K562 (cell line): ENCODE results near the gene MBOAT2. TPM values are rescaled to one million over a fixed set of nuclear protein-coding genes. Genes with fewer than 3 reads are reported as not detected.

ENCODE experiments used
- ATAC-seq: fragments of 200-7000 bp; cut with Tn5 transposase; 3 replicates; pipeline ENCODE4 v1.9.1; 2020; ENCODE audit warnings: moderate library complexity
- BruUV-seq: library from RNA; stranded (reverse); fragments of 400-500 nt; replicated peaks from 2 replicates; lab custom pipeline; 2021; lab: Mats Ljungman, UMichigan
- CTCF ChIA-PET: fragments of 300-600 bp; formaldehyde crosslinking; extraction: SDS; loops from one replicate; lab custom pipeline; 2021; ENCODE audit warnings: low intra/inter-chr PET ratio; lab: Yijun Ruan, JAX
- POLR2A ChIA-PET: fragments of 300-600, 350-650 bp; sonication (Branson Sonifier 250); formaldehyde crosslinking; extraction: SDS; loops from one replicate; lab custom pipeline; 2021; ENCODE audit warnings: antibody characterized with exemption, inconsistent platforms; lab: Yijun Ruan, JAX
- DNase-seq, 4 experiments: peaks; one replicate each; pipeline versions ENCODE4 v3.0.0 to v3.0.0-alpha.2; 2011 to 2018; ENCODE audit warnings: low spot score in 3 of 4, mixed read lengths in 3 of 4; ENCODE audit errors: extremely low read depth in 1 of 4
- FAIRE-seq: peaks from 2 replicates; lab custom pipeline; 2011; peaks lifted over from hg19 to GRCh38; lab: Jason Lieb, UNC
- H2AFZ ChIP-seq: 2 replicates; pipeline ENCODE4 v1.6.0; 2011; ENCODE audit warnings: low read depth, low read length, control low read depth, inconsistent platforms
- H3K27ac ChIP-seq: fragments of 200-600 bp; 3 replicates; pipeline ENCODE4 v1.8.0; 2011; ENCODE audit warnings: low read depth, mild to moderate bottlenecking, control low read depth, inconsistent platforms, low read length, moderate library complexity, mixed read lengths; ENCODE audit errors: extremely low read depth
- H3K27me3 ChIP-seq, 2 experiments: fragments of 300-600 bp in 1 of 2; 2 replicates in 1 of 2; 3 replicates in 1 of 2; pipeline versions ENCODE4 v1.6.0 to v1.8.0; 2011; ENCODE audit warnings: inconsistent platforms in 2 of 2, low read length in 2 of 2, mild to moderate bottlenecking in 1 of 2, mixed read lengths in 1 of 2, moderate library complexity in 1 of 2; ENCODE audit not compliant: control insufficient read depth in 2 of 2, insufficient read depth in 2 of 2
- H3K36me3 ChIP-seq: fragments of 300-600 bp; 3 replicates; pipeline ENCODE4 v1.8.0; 2011; ENCODE audit warnings: mild to moderate bottlenecking, low read length, inconsistent platforms; ENCODE audit not compliant: control insufficient read depth, insufficient read depth
- H3K4me1 ChIP-seq, 2 experiments: fragments of 200-600 bp in 1 of 2; replicated peaks in 1 of 2; 2 replicates in 1 of 2; 3 replicates in 1 of 2; pipeline versions ENCODE4 v1.5.1 to v1.8.0; 2011; ENCODE audit warnings: inconsistent platforms in 2 of 2, low read length in 2 of 2, mild to moderate bottlenecking in 1 of 2, mixed read lengths in 1 of 2, moderate library complexity in 1 of 2; ENCODE audit not compliant: control insufficient read depth in 2 of 2, insufficient read depth in 2 of 2
- H3K4me2 ChIP-seq: 2 replicates; pipeline ENCODE4 v1.6.1; 2011; ENCODE audit warnings: low read length, control low read depth, inconsistent platforms, mixed read lengths; ENCODE audit not compliant: insufficient read depth
- H3K4me3 ChIP-seq: fragments of 200-600 bp; sonication (generic), shearing (Covaris generic); 2 replicates; pipeline ENCODE4 v1.5.1; 2016; ENCODE audit warnings: control low read depth, inconsistent platforms
- H3K79me2 ChIP-seq: fragments of 200-600 bp; 3 replicates; pipeline ENCODE4 v1.8.0; 2011; ENCODE audit warnings: low read length, inconsistent platforms; ENCODE audit not compliant: control insufficient read depth, insufficient read depth
- H3K9ac ChIP-seq, 2 experiments: 2 replicates each; pipeline versions ENCODE4 v1.6.0 to v1.6.1; 2011; ENCODE audit warnings: low read depth in 2 of 2, low read length in 2 of 2, control low read depth in 1 of 2, inconsistent platforms in 1 of 2, mild to moderate bottlenecking in 1 of 2, mixed read lengths in 1 of 2; ENCODE audit not compliant: insufficient read depth in 1 of 2
- H3K9me1 ChIP-seq: one replicate; pipeline ENCODE4 v1.6.0; 2011; ENCODE audit warnings: inconsistent platforms, mild to moderate bottlenecking, low read length, moderate library complexity; ENCODE audit not compliant: control insufficient read depth, insufficient read depth
- H3K9me3 ChIP-seq: replicated peaks from 2 replicates; pipeline ENCODE4 v1.5.1; 2011; ENCODE audit warnings: low read depth, low read length, inconsistent platforms; ENCODE audit not compliant: control insufficient read depth, insufficient read depth
- H4K20me1 ChIP-seq: replicated peaks from 2 replicates; pipeline ENCODE4 v1.6.1; 2011; ENCODE audit warnings: low read length, inconsistent platforms, mixed read lengths; ENCODE audit not compliant: control insufficient read depth, insufficient read depth
- ARID1B ChIP-seq: fragments of 450-650 bp; IDR thresholded peaks from 2 replicates; pipeline ENCODE4 v1.6.1; 2016; ENCODE audit warnings: antibody characterized with exemption, mild to moderate bottlenecking, inconsistent platforms
- BRF2 ChIP-seq: IDR thresholded peaks from 3 replicates; pipeline ENCODE4 v1.6.1; 2011; ENCODE audit warnings: borderline replicate concordance, mild to moderate bottlenecking; ENCODE audit not compliant: insufficient read length, insufficient read depth
- CREB1 ChIP-seq, 2 experiments: sonication (generic) in 1 of 2; formaldehyde crosslinking in 1 of 2; IDR thresholded peaks; 2 replicates each; pipeline versions ENCODE4 v1.6.1 to v1.8.0; 2012 to 2022; ENCODE audit warnings: inconsistent platforms in 1 of 2, mild to moderate bottlenecking in 1 of 2, missing genetic modification reagents in 1 of 2, moderate library complexity in 1 of 2
- E2F6 ChIP-seq, 2 experiments: IDR thresholded peaks; 2 replicates each; pipeline ENCODE4 v1.6.1; 2011; ENCODE audit warnings: borderline replicate concordance in 1 of 2, control low read depth in 1 of 2, low read depth in 1 of 2, low read length in 1 of 2, mild to moderate bottlenecking in 1 of 2, mixed read lengths in 1 of 2, moderate library complexity in 1 of 2; ENCODE audit not compliant: insufficient read depth in 1 of 2, insufficient read length in 1 of 2, poor library complexity in 1 of 2, severe bottlenecking in 1 of 2; ENCODE audit errors: extremely low read depth in 1 of 2
- IRF2 ChIP-seq: sonication (generic); formaldehyde crosslinking; IDR thresholded peaks from 2 replicates; pipeline ENCODE4 v1.8.1; 2022; ENCODE audit warnings: mild to moderate bottlenecking, missing genetic modification reagents
- KLF6 ChIP-seq: fragments of 250-450 bp; sonication (Bioruptor Pico); IDR thresholded peaks from 2 replicates; pipeline ENCODE4 v1.4.0; 2020; ENCODE audit warnings: mild to moderate bottlenecking, moderate library complexity, borderline replicate concordance
- RB1 ChIP-seq: fragments of 450-650 bp; IDR thresholded peaks from 2 replicates; pipeline ENCODE4 v1.6.1; 2017; ENCODE audit warnings: low read depth, mild to moderate bottlenecking
- SP2 ChIP-seq: IDR thresholded peaks from 2 replicates; pipeline ENCODE4 v1.6.1; 2011; ENCODE audit warnings: mild to moderate bottlenecking, low read depth, low read length, moderate library complexity; ENCODE audit not compliant: poor library complexity, severe bottlenecking; ENCODE audit errors: extremely low read depth
- TARDBP ChIP-seq: fragments of 450-650 bp; IDR thresholded peaks from 2 replicates; pipeline ENCODE4 v1.6.1; 2016
- YBX1 ChIP-seq: fragments of 450-650 bp; IDR thresholded peaks from 2 replicates; pipeline ENCODE4 v1.7.1; 2016; ENCODE audit warnings: mild to moderate bottlenecking
- ZBTB7A ChIP-seq: IDR thresholded peaks from 2 replicates; pipeline ENCODE4 v1.6.1; 2011; ENCODE audit warnings: low read depth, mild to moderate bottlenecking, low read length, moderate library complexity, borderline replicate concordance; ENCODE audit not compliant: control insufficient read depth
- ZNF12 ChIP-seq: sonication (generic); formaldehyde crosslinking; IDR thresholded peaks from 2 replicates; pipeline ENCODE4 v1.4.0; 2020; ENCODE audit warnings: mild to moderate bottlenecking, missing genetic modification reagents
- ZNF444 ChIP-seq: fragments of 250-450 bp; sonication (Bioruptor Pico); IDR thresholded peaks from 2 replicates; pipeline ENCODE4 v1.4.0; 2020; ENCODE audit warnings: mild to moderate bottlenecking, moderate library complexity
- WGBS: fragments of 100-300 bp; shearing (Covaris generic); methylation state at CpG from one replicate; pipeline ENCODE4 v1.1.6; 2016; ENCODE audit warnings: low coverage, mixed read lengths; ENCODE audit not compliant: insufficient coverage; ENCODE audit errors: missing lambda C conversion rate; 5-methylcytosine and 5-hydroxymethylcytosine counted together
- in situ Hi-C: fragments of 300-500 bp; cut with MboI; formaldehyde crosslinking; loops from 4 replicates; pipeline ENCODE4 v1.15.0; 2018; ENCODE audit warnings: inconsistent platforms, mixed read lengths
- intact Hi-C: fragments of 100-400 bp; cut with micrococcal nuclease; formaldehyde crosslinking; loops from 2 replicates; pipeline ENCODE4 v1.14.2; 2022
- polyA plus RNA-seq, 8 experiments: library from polyadenylated mRNA; depleted of rRNA in 4 of 8; stranded (reverse) in 5 of 8; unstranded in 3 of 8; fragments of >200 nt; fragmentation: Nextera tagmentation in 2 of 8; fragmentation: Illumina TruSeq in 1 of 8; extraction: Ambion mirVana in 2 of 8; extraction: Trizol in 1 of 8; gene quantifications; 2 replicates each; pipeline versions ENCODE4 v1.2.1 to v1.2.3, GENCODE V29; 2011 to 2014; ENCODE audit warnings: inconsistent platforms in 1 of 8, missing spikeins in 1 of 8
- total RNA-seq, 7 experiments: library from RNA; depleted of rRNA in 6 of 7; stranded (reverse); fragments of >200 nt in 6 of 7; fragmentation: Illumina TruSeq in 2 of 7; extraction: Trizol in 2 of 7; gene quantifications; 2 replicates each; pipeline versions ENCODE4 v1.2.1 to v1.2.3, GENCODE V29; 2011 to 2021; ENCODE audit warnings: low replicate concordance in 1 of 7

MBOAT2 gene
- total and polyA plus RNA-seq, 9 of the 15 experiments (the other 6 are each of a cell fraction or from before 2014, with no cell fraction given) = 8.4 to 122 (median 27.6) TPM

GRCh38 chr2:8932702-8933101 lies 70.8 kb downstream of the MBOAT2 start:
- Histone ChIP-seq H3K27ac (no peak overlapping the region), H3K4me3 (no peak overlapping the region), H2AFZ (no peak overlapping the region), H3K9ac (no peak overlapping the region), H3K9me1 (no peaks in the 10 kb centered on the region), H3K27me3 (no peaks in the 10 kb centered on the region), H3K36me3 (peaks cover 29% of the 10 kb centered on the region), H3K4me2 (no peak overlapping the region), H3K79me2 (peaks cover 7% of the 10 kb centered on the region; the same call in 1 of the 3 replicates), H3K9me3 (no peaks in the 10 kb centered on the region), H4K20me1 (no peaks in the 10 kb centered on the region), H3K4me1 (peaks cover 10 to 17% of the 10 kb centered on the region in 2 experiments; a peak in 3 of 5 replicates)
- in situ Hi-C loops = no loop called here
- intact Hi-C loops = no loop called here
- CTCF ChIA-PET = no interaction called here
- ATAC-seq (no peak), FAIRE-seq (no peak), DNase-seq (no peak)
- POLR2A ChIA-PET = interaction anchor here (2.1 kb wide), 1 partner anchor 10 kb away, joined by 7 read pairs; no protein-coding TSS in a partner anchor
- TF ChIP-seq CREB1 (IDR thresholded peaks at IDR 0.05) (no peak), CREB1 (CRISPR knock-in tag; IDR thresholded peaks at IDR 0.05) (no peak), E2F6 (IDR thresholded peaks at IDR 0.05; ENCODE audit: borderline replicate concordance in 1 of 2, extremely low read depth in 1 of 2, insufficient read depth in 1 of 2, insufficient read length in 1 of 2, low read depth in 1 of 2, low read length in 1 of 2, poor library complexity in 1 of 2, severe bottlenecking in 1 of 2) (no peak), KLF6 (CRISPR knock-in tag) (no peak), ZNF444 (CRISPR knock-in tag) (no peak), BRF2 (no peak), YBX1 (no peak), SP2 (no peak), ZNF12 (CRISPR knock-in tag) (no peak), IRF2 (CRISPR knock-in tag) (no peak), ZBTB7A (no peak), TARDBP (no peak), RB1 (no peak), ARID1B (no peak)
- WGBS = 48% methylated on average over 2 of the region's 2 CpGs
- BruUV-seq = no TSS peak
